ENCODE measurements around the gene OTX1.

OTX1 gene

DNA sequence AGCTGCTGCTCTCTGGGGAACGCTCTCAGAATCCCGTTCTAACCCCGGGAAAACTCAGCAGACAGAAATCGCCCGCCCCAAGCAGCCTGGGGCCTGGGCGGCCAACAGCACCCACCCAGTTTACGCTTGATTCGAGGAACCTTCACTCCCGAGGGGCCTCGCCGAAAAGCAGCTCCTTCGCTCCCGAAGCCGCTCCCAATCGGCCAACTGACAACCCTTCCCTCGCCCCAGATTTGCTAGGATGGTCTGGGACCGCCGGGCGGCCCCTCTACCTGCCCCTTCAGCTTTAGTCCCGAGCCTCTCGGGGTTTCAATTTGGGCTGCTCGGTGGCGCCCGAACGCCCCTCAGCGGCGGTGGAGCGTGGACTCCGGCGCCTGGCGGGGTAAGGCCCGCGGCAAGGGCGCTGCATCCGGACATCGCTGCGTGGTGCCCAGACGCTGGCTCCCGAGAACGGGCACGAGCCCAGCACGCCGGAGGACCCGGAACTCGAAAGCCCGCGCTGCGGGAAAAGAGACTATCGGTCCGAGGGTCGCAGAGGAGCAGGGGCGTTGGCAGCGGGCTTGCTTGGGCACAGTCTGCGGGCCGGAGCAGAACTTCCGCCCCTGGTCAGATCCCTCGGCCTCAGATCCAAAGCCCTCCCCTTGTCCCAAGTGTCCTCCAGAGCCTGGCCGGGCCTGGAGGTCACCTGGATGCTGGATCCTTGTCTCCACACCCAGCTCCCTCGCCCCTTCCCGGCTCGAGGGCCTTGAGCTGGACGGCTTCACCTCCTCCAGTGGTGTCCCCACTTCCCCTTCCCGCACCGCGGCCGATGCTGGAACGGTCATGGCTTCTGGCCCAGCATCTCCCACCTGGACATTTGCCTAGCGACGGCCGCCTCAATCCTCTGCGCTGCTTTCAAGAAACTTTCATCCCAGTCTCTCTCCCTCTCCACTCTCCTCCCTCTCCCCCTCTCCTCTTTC lies 3.0 kb upstream of the OTX1 start:
- peak; percentile 39 for DNase-seq

DNA sequence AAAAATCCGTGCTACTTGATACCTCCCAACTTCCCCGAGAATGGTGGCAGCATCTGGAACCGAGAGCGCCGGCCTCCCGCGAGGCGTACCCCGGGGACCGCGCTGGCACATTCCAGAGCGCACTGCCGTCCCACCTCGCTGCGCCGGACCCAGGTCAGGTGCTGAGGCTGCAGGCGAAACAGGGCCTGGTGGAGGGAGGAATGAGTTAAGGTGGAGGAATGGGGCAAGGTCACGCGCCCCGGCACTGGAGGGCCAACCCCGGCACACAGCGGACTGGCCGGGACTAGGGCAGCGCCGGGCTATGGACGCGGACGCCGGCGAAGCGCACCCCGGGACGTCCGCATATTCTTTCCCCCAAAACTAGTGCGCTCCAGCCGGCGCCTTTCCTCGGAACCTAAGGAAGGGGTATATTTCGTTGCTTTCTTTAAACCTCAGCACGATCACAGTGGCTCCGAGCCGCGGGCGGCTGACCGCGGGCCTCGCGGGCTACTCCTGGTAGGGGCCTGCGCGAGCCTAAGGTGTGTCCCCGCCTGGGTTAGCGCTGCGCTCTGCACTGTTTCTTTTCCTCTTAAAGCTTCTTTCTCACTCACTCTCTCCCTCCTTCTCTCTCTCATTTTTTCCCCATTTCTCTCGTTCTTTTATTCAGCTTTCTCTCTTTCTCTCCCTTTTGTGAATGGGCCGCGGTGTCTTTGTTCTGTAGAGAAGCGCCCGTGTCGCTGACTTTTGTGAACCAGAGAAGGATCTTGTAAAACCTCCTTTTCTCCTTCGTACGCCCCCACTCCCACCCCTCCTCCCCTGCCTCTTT lies 2.1 kb upstream of the OTX1 start:
- peak; percentile 28 for DNase-seq

DNA sequence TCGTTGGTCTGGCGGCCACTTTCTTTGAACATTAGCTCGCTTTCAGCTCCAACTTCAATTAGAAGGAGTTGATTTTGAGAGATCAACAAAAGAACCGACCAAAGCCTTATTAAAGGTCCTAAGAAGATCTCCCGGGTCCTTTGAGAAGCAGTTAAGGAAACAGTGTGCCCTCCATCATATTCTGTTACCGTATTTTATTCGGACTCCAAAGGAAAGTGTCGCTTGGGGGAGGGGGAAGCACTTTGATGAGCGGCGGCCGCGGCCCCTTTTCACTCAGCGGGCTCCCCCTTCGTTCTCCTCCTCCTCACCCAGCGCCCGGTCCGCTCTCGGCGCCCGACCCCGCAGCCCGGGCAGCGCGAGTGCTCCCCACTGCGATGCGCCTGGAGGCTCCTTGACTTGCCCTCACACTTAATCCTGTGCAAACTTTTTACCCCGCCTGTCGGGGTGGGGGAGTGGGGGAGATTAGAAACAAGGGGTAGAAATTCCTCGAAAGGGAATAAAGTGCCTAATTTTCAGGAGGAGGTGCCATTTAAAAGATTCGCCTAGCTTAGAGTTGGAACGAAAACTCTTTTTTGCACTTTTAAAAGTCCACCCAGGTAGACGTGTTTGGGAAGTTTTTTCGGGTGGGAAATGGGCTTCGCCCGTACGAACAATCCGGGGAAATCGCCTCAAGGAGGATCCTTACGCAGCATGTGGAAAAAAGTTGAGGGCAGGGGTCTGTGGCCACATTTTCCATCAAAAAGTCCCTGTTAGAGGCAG lies 1.2 kb upstream of the OTX1 start:
- peak; percentile 27 for DNase-seq

DNA sequence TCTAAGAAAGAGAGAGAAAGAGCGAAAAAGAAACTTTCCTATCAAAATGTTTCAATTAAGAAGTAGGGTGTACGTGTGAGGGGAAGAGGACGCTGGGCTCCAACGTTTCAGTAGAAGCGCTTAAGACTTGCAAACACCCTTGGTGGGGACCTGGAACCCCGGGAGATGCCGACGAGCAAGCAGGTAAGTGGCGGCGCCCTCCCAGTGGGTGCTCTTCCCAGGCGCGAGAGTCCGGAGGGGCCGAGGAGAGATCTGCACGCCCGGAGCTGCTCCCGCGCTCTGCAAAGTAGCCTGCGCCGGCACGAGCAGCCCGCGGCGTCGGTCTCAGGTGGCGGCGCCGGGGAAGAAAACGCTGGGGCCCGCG lies 678 bp upstream of the OTX1 start:
- DNase-seq: peak; percentile 42

DNA sequence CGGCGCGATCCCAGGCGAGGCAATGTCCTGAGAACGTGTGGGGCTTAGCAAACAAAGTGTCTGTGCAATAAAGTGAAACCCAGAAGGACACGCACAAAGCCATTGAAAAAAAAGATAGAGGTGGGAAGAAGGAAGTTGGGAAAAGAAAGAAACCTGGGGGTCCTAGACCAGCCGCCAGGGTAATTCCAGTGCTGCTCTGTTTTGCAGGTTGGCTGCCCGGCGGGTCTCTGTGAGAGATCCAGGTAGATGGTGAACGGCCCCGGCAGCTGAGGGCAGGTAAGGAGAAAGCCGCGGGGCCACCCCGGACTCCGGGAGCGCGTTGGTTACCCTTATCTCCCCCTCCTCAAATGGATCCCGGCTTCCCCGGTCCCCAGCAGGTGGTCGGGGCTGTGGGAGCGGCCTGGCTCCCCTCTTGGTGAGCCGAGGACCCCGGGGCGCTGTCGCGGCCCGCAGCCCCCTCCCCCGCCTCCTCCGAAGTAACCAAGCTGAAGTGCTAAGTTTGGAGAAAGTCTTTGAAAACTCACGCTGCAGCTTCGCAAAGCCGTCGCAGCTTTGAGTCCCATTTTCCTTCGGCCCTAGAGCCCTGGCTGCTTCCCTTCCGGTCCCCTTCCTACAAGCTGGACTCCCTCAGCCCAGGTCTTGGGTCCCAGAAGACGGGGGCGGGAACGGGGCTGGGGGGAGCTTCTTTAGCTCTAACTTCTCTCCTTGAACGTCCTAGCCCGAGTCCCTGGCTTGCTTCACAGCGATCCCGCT lies 588 bp downstream of the OTX1 start:
- DNase-seq: peak; percentile 36

DNA sequence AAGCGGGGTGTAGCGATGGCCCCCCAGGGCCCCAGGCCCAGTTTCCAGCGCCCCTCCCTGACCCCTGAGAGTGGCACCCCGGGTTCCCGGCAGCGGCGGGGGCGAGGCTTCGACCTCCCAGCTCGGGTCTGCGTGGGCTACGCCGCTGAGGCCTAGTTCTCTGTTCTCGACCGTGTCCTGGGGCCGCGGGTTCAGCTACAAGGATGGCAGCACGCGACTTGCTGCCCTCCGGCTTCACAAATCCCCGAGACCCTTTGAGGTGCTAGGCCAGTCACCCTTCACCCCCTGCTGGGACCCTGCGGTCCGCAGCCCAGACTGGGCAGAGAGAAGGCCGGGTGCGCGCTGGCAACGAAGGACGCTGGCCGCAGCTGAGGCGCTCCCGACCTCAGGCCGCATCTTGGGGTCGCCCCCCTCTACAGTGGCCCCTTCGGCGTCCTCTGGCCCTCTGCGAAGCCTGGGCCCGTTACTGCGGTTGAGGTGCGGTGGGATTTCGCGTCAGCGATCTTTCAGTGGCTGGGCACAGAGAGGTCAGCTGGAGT lies 1.2 kb downstream of the OTX1 start:
- DNase-seq: no peak

DNA sequence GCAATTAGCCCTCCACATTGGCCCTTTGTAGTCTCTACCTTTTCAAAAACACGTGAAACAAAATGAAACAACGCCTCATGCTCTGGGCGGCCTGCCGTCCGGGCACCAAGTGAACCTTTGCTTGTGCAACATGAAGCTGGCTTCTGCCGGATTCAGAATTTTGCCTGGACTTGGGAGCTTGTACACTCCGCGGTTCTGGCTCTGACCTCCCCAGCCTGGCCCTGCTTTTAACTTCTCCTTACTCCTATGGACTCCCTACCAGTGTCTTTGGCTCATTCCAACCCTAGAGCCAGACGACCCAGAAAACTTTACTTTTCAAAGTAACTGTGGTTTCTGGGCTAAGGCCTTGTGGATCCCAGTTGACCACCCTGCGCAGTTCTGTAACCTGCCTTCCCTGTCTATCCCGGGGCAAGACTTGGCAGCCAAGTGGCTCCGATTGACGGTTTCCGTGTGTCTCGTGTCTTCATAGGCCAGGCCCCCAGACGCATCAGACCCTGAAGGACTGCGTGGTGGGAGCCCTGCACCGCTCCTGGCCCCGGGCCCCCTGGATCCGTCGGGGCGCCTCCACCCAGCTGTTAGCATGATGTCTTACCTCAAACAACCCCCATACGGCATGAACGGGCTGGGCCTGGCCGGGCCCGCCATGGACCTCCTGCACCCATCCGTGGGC lies 1.9 kb downstream of the OTX1 start:
- peak; percentile 26 for DNase-seq

DNA sequence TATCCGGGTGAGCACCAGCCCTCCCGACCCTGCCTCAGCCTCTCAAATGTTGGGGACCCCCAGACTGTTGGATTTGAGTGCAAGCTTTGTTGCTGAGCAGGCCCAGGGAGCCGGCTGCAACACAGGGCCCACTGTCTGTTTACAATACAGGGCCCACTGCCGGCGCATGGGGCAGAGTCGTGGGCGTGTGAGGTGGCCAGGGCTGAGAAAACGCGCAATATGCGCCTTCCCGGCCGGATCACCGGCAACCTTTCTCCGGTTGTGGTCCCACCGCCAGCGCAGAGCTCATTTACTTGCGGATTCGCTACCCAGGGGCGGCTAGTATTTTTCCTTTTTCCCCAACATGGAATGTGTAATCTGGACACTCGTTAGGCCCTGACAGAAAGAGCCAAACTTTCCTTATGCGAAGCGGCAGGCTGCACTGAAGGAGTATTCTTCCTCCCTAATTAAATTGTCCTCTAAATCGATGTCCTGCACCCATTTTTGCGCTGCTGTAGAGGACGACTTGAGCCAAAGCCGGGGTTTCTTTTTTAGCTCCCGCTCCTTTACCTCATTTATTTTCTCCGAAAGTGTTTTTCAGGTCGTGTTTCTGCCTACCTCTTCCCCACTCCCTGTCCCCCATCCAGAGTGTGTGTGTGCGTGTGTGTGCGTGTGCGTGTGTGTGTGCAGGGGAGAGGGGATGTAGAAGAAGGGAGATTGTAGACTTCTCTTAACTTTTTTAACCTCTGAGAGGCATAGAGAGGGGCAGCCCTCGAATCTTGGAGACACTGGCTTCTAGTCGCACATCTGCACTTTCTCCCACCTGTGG lies 2.7 kb downstream of the OTX1 start:
- DNase-seq: peak; percentile 24

DNA sequence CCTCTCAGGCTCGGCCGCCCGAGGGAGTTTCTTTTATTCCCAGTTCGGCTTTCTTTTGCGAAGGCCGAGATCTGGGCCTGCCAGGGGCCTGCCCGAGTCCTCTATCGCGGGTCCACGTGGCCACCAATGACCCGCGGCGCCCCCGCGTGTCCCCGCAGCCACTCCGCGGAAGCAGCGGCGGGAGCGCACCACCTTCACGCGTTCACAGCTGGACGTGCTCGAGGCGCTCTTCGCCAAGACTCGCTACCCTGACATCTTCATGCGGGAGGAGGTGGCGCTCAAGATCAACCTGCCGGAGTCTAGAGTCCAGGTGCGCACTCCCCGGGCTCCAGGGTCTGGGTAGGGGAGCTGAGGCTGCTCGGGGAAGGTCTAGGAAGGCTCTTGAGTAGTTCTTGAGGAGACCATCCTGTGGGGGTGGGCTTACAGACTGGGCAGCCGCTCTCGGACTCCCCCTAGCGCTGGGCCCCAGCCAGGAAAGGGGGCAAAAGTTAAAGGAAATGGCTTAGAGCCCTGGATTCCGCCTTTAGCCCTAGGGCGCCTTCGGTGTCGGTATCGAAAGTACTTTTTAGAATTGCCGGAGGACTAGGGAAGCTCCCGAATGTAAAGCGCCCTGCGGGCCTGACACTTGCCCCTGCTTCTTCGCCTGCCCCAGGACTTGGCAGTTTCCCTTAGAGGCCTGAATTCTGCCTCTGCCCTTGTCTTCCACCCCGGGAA lies 3.4 kb downstream of the OTX1 start:
- DNase-seq: peak; percentile 71

DNA sequence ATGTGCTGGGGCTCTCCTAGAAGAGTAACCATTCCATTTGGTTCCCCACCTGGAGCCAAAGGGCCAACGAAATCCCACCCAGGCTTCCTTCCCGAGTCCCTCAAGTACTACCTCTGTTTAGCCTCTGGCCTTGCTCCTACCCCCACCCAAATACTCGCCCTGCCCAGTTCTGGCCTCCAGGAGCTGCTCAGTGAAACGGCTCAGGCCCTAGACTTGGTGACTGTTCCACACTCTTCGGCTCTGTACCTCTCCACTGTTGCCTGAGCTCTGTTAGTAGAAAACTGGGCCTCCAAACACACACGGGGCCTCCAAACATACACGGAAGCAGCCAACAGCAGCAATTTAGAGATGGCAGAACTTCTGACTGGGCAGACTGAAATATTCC lies 4.2 kb downstream of the OTX1 start:
- DNase-seq: peak; percentile 26

DNA sequence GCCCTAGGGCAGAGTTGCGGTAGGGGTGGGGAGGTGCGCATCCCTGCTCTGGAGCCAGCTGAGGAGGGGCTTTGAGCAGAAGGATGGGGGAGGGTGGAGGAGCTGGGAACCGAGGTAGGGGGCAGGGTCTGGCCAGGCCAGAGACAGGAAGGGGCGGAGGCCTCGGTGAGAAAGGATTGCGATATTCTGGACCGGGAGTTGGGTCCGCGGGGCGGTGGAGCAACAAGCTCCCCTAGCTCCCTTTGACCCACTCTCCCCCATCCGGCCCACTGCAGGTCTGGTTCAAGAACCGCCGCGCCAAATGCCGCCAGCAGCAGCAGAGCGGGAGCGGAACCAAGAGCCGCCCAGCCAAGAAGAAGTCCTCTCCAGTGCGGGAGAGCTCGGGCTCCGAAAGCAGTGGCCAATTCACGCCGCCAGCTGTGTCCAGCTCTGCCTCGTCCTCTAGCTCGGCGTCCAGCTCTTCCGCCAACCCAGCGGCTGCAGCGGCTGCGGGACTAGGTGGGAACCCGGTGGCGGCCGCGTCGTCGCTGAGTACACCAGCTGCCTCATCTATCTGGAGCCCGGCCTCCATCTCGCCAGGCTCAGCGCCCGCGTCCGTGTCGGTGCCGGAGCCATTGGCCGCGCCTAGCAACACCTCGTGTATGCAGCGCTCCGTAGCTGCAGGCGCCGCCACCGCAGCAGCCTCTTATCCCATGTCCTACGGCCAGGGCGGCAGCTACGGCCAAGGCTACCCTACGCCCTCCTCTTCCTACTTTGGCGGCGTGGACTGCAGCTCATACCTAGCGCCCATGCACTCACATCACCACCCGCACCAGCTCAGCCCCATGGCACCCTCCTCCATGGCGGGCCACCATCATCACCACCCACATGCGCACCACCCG lies 4.8 kb downstream of the OTX1 start:
- peak; percentile 37 for DNase-seq

DNA sequence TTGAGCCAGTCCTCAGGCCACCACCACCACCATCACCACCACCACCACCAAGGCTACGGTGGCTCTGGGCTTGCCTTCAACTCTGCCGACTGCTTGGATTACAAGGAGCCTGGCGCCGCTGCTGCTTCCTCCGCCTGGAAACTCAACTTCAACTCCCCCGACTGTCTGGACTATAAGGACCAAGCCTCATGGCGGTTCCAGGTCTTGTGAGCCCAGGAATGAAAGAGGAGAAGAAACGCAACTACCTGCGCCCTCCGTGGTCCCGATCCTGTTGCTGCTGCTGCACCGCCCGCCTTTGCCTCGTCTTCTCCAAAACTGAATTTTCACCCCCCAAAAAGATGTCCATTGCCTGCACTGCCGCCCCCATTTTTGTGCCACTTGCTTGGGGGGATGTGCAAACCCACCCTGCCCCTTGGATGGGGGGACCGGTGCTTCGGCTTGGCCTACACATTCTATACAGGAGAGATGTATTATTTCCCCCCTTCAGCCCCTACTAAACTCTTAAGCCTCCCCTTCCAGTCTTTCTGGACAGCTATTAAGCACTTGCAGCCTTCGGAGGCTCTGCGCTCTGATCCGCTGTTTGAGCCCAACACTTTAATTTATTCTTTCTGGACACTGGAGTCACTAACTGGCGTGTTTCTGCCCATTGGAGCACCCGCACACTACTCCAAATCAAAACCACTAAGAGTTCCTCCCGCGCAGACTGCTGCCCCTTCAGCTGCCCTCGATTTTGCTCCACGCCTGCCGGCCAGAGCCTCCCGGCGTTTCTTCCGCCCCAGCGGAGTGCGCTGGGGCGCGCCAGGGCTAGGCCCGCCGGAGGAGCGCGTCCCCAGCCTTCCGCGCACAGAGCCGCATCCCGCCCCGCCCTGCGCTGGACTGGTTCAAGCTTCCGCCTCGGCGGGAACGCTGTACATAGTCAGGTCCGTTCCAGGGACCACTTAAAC lies 5.7 kb downstream of the OTX1 start:
- peak; percentile 55 for DNase-seq

DNA sequence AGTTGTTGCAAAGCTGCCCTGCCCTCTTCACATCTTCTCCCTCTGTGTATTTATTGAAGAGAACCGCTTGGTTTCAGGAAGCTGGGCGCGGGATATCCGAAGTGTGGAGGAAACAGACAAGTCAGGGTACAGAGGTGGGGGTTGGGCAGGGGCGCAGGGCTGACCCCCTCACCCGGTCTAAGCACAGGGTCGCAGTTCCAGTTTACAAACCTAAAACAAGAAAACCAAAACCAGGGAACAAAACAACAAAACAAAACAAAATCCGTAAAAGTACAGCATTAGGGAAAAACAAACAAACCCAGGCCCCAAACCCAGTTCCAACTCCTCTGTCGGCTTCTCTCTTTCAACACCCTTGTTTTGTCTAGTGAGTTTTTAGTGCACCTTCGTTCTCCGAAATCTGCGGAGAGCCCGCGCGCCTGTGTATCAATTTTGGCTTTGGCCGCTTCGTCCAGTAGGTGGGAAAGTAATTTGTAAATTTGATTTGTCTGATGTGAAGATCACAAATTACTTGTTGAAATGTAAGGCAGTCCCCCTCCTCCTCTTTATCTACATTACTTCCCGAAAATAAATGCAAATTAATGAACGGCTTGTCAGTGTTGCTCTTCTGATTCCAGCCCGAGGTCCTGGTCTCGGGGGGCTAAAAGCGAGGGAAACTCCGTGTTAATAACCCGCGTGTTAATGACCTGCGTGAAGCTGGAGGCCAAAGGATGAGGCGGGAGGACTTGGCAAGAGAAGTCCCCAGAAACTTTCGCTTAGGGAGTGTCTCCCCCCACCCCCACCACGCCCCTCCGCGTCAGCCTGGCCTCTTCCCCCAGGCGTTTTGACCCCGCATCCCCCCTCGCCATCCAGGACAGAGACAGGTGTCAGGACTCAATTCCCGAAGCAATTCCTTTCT lies 6.9 kb downstream of the OTX1 start:
- DNase-seq: no peak

DNA sequence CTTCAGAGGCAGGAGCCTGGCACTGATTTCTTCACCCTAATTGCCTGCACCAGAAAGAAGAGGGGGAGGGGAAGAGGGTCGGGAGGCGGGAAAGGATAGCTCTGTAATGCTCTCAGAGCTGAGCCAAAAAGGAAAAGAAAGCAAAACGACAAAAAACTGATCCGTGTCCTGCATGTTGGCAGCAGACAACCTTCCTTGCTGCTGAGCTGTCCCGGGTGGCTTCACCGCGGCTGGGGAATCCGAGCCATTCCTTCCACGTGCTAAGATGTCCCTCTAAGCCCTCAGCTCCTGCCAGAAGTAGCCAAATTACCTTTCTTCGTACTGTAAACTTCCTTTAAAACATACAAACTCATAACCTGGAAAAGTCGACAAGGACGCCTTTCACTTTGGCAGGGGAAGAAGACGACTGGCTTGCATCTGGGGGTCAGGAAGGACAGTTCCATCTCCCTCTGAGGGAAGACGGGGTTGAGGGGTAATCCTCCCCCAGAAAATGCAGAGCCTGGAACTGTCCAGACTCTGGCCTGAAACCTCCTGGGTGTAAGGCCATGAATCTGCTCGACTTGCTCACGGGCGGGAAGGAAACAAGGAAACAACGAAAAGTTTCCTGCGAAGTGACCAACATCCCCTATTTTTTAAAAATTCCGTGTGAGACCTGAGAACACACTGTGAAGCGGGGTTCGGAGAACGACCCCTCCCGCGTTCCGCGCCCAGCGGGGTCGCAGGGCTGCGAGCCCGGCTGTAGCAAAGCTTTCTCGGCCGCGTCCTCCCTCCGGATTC lies 7.7 kb downstream of the OTX1 start:
- peak; percentile 25 for DNase-seq

DNA sequence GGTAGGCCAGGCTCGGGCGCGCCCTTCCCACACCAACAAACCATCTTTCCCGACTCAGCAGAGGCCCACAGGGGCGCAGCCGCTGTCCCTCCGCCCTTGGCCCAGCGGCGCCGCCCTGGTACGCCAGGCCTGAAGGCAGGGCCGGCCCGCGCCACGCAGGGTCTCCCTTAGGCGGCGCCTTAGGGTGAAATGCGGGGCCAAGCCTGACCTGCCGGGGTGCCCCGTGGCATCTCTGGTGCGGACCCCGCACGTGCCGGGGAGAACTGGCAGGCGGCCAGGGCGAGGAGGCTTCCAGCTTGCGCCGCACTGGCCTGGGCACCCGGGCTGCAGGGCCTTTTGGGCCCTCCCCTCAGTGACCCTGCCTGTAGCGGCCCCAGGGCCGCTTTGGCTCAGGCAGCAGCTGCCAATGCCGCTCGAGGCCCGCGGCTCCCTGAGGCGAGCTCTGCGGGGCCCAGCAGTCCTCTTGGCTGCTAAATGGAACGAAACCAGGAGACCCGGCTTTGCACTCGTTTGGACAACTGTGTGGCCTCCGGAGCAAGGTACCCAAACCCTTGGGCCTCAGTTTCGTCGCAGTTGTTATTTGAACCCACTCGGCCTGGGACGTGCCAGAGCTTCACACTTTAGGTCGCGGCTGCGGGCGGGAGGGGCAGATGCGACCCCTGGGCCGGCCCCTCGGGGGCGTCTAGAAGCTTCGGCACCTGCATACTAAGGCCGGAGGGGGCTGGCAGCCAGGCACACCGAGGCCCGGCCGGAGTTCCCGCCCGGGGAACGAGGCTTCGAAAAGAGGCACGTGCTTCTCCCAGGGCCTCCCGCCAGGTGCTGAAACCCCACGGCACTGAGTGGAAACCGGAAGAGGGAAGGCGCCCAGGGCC lies 8.5 kb downstream of the OTX1 start:
- DNase-seq: peak; percentile 25
